ENCODE measurements around the gene TMCO6. TPM values are rescaled to one million over a fixed set of nuclear protein-coding genes. Genes with fewer than 3 reads are reported as not detected.

Gene TMCO6
- total and polyA plus RNA-seq, 2 of the 8 experiments (the other 6 are each of a cell fraction or from before 2014, with no cell fraction given), result 29.0 to 40.9 TPM

Small RNA genes within 50 kb of the gene (microRNA-seq; reads per million reads assigned to microRNA genes)
- 0 to 0.20 reads per million in 2 experiments for gene MIR3655 (ENCODE audit: borderline microRNAs expressed in 2 of 2, borderline number of aligned reads in 2 of 2, borderline replicate concordance in 1 of 2)

Other genes starting within 250 kb of the TMCO6 start
- 101 and 108 TPM in 2 replicates for gene ANKHD1, start 237.6 kb upstream of the TMCO6 start, total RNA-seq (2021; fragmentation: NEBNext Ultra II Directional; extraction: Animal tissue kit (Norgen Biotek cat#: 25700))
- gene ANKHD1, start 237.6 kb upstream of the TMCO6 start, polyA plus RNA-seq (2011; rRNA removed), result 52.0 and 69.9 TPM in 2 replicates
- 8.9 and 11.7 TPM in 2 replicates for gene EIF4EBP3, start 91.8 kb upstream of the TMCO6 start, total RNA-seq (2021; fragmentation: NEBNext Ultra II Directional; extraction: Animal tissue kit (Norgen Biotek cat#: 25700))
- gene EIF4EBP3, start 91.8 kb upstream of the TMCO6 start, polyA plus RNA-seq (2011; rRNA removed), result 11.0 and 11.1 TPM in 2 replicates
- 34.3 and 39.4 TPM in 2 replicates for gene SRA1, start 82.0 kb upstream of the TMCO6 start, total RNA-seq (2021; fragmentation: NEBNext Ultra II Directional; extraction: Animal tissue kit (Norgen Biotek cat#: 25700))
- 26.0 and 27.4 TPM in 2 replicates for gene SRA1, start 82.0 kb upstream of the TMCO6 start, polyA plus RNA-seq (2011; rRNA removed)
- gene APBB3, start 74.9 kb upstream of the TMCO6 start, total RNA-seq (2021; fragmentation: NEBNext Ultra II Directional; extraction: Animal tissue kit (Norgen Biotek cat#: 25700)), result 12.0 and 16.0 TPM in 2 replicates
- 21.9 and 30.0 TPM in 2 replicates for gene APBB3, start 74.9 kb upstream of the TMCO6 start, polyA plus RNA-seq (2011; rRNA removed)
- 78.6 and 81.9 TPM in 2 replicates for gene SLC35A4, start 74.6 kb upstream of the TMCO6 start, total RNA-seq (2021; fragmentation: NEBNext Ultra II Directional; extraction: Animal tissue kit (Norgen Biotek cat#: 25700))
- gene SLC35A4, start 74.6 kb upstream of the TMCO6 start, polyA plus RNA-seq (2011; rRNA removed), result 131 and 133 TPM in 2 replicates
- gene CD14, start 6.3 kb upstream of the TMCO6 start, total RNA-seq (2021; fragmentation: NEBNext Ultra II Directional; extraction: Animal tissue kit (Norgen Biotek cat#: 25700)), result 0.48 TPM in 1 of 2 replicates, not detected in the other
- 0.15 and 0.24 TPM in 2 replicates for gene CD14, start 6.3 kb upstream of the TMCO6 start, polyA plus RNA-seq (2011; rRNA removed)
- 75.2 and 77.1 TPM in 2 replicates for gene NDUFA2, start 8.2 kb downstream of the TMCO6 start, total RNA-seq (2021; fragmentation: NEBNext Ultra II Directional; extraction: Animal tissue kit (Norgen Biotek cat#: 25700))
- gene NDUFA2, start 8.2 kb downstream of the TMCO6 start, polyA plus RNA-seq (2011; rRNA removed), result 146 and 154 TPM in 2 replicates
- gene IK, start 8.4 kb downstream of the TMCO6 start, total RNA-seq (2021; fragmentation: NEBNext Ultra II Directional; extraction: Animal tissue kit (Norgen Biotek cat#: 25700)), result 57.4 and 63.4 TPM in 2 replicates
- 25.3 and 41.7 TPM in 2 replicates for gene IK, start 8.4 kb downstream of the TMCO6 start, polyA plus RNA-seq (2011; rRNA removed)
- gene WDR55, start 25.5 kb downstream of the TMCO6 start, total RNA-seq (2021; fragmentation: NEBNext Ultra II Directional; extraction: Animal tissue kit (Norgen Biotek cat#: 25700)), result 22.7 and 22.8 TPM in 2 replicates
- 15.3 and 19.5 TPM in 2 replicates for gene WDR55, start 25.5 kb downstream of the TMCO6 start, polyA plus RNA-seq (2011; rRNA removed)
- 0.41 and 0.84 TPM in 2 replicates for gene DND1, start 34.1 kb downstream of the TMCO6 start, total RNA-seq (2021; fragmentation: NEBNext Ultra II Directional; extraction: Animal tissue kit (Norgen Biotek cat#: 25700))
- 2.1 and 3.5 TPM in 2 replicates for gene DND1, start 34.1 kb downstream of the TMCO6 start, polyA plus RNA-seq (2011; rRNA removed)
- gene HARS1, start 51.9 kb downstream of the TMCO6 start, total RNA-seq (2021; fragmentation: NEBNext Ultra II Directional; extraction: Animal tissue kit (Norgen Biotek cat#: 25700)), result 55.6 and 56.8 TPM in 2 replicates
- 26.1 and 27.8 TPM in 2 replicates for gene HARS1, start 51.9 kb downstream of the TMCO6 start, polyA plus RNA-seq (2011; rRNA removed)
- gene HARS2, start 52.0 kb downstream of the TMCO6 start, total RNA-seq (2021; fragmentation: NEBNext Ultra II Directional; extraction: Animal tissue kit (Norgen Biotek cat#: 25700)), result 21.4 and 23.1 TPM in 2 replicates
- gene HARS2, start 52.0 kb downstream of the TMCO6 start, polyA plus RNA-seq (2011; rRNA removed), result 12.9 and 16.1 TPM in 2 replicates
- 56.8 and 58.8 TPM in 2 replicates for gene ZMAT2, start 61.0 kb downstream of the TMCO6 start, total RNA-seq (2021; fragmentation: NEBNext Ultra II Directional; extraction: Animal tissue kit (Norgen Biotek cat#: 25700))
- gene ZMAT2, start 61.0 kb downstream of the TMCO6 start, polyA plus RNA-seq (2011; rRNA removed), result 38.9 and 65.9 TPM in 2 replicates
- gene PCDHA1, start 146.7 kb downstream of the TMCO6 start, total RNA-seq (2021; fragmentation: NEBNext Ultra II Directional; extraction: Animal tissue kit (Norgen Biotek cat#: 25700)), result 0.50 and 0.52 TPM in 2 replicates
- 0.23 and 0.52 TPM in 2 replicates for gene PCDHA1, start 146.7 kb downstream of the TMCO6 start, polyA plus RNA-seq (2011; rRNA removed)
- gene PCDHA2, start 155.4 kb downstream of the TMCO6 start, total RNA-seq (2021; fragmentation: NEBNext Ultra II Directional; extraction: Animal tissue kit (Norgen Biotek cat#: 25700)), result 1.9 TPM in 2 replicates
- 0.86 and 1.2 TPM in 2 replicates for gene PCDHA2, start 155.4 kb downstream of the TMCO6 start, polyA plus RNA-seq (2011; rRNA removed)
- 0.67 and 0.80 TPM in 2 replicates for gene PCDHA3, start 161.6 kb downstream of the TMCO6 start, total RNA-seq (2021; fragmentation: NEBNext Ultra II Directional; extraction: Animal tissue kit (Norgen Biotek cat#: 25700))
- 0.48 and 0.61 TPM in 2 replicates for gene PCDHA3, start 161.6 kb downstream of the TMCO6 start, polyA plus RNA-seq (2011; rRNA removed)
- gene PCDHA4, start 167.6 kb downstream of the TMCO6 start, total RNA-seq (2021; fragmentation: NEBNext Ultra II Directional; extraction: Animal tissue kit (Norgen Biotek cat#: 25700)), result 5.3 and 5.7 TPM in 2 replicates
- gene PCDHA4, start 167.6 kb downstream of the TMCO6 start, polyA plus RNA-seq (2011; rRNA removed), result 3.7 and 3.8 TPM in 2 replicates
- gene PCDHA5, start 182.2 kb downstream of the TMCO6 start, total RNA-seq (2021; fragmentation: NEBNext Ultra II Directional; extraction: Animal tissue kit (Norgen Biotek cat#: 25700)), result 0.52 and 0.76 TPM in 2 replicates
- 0.28 and 0.33 TPM in 2 replicates for gene PCDHA5, start 182.2 kb downstream of the TMCO6 start, polyA plus RNA-seq (2011; rRNA removed)
- gene PCDHA6, start 188.5 kb downstream of the TMCO6 start, total RNA-seq (2021; fragmentation: NEBNext Ultra II Directional; extraction: Animal tissue kit (Norgen Biotek cat#: 25700)), result 6.5 and 7.1 TPM in 2 replicates
- 0.50 and 0.71 TPM in 2 replicates for gene PCDHA6, start 188.5 kb downstream of the TMCO6 start, polyA plus RNA-seq (2011; rRNA removed)
- 1.6 and 2.7 TPM in 2 replicates for gene PCDHA7, start 194.8 kb downstream of the TMCO6 start, total RNA-seq (2021; fragmentation: NEBNext Ultra II Directional; extraction: Animal tissue kit (Norgen Biotek cat#: 25700))
- gene PCDHA7, start 194.8 kb downstream of the TMCO6 start, polyA plus RNA-seq (2011; rRNA removed), result 0.86 and 0.89 TPM in 2 replicates
- 0.52 and 0.96 TPM in 2 replicates for gene PCDHA8, start 201.7 kb downstream of the TMCO6 start, total RNA-seq (2021; fragmentation: NEBNext Ultra II Directional; extraction: Animal tissue kit (Norgen Biotek cat#: 25700))
- gene PCDHA8, start 201.7 kb downstream of the TMCO6 start, polyA plus RNA-seq (2011; rRNA removed), result 0.14 and 0.17 TPM in 2 replicates
- gene PCDHA9, start 208.9 kb downstream of the TMCO6 start, total RNA-seq (2021; fragmentation: NEBNext Ultra II Directional; extraction: Animal tissue kit (Norgen Biotek cat#: 25700)), result 0.28 and 0.36 TPM in 2 replicates
- gene PCDHA9, start 208.9 kb downstream of the TMCO6 start, polyA plus RNA-seq (2011; rRNA removed), result 0.12 and 0.17 TPM in 2 replicates
- 5.4 and 5.5 TPM in 2 replicates for gene PCDHA10, start 216.4 kb downstream of the TMCO6 start, total RNA-seq (2021; fragmentation: NEBNext Ultra II Directional; extraction: Animal tissue kit (Norgen Biotek cat#: 25700))
- 2.8 TPM in 2 replicates for gene PCDHA10, start 216.4 kb downstream of the TMCO6 start, polyA plus RNA-seq (2011; rRNA removed)
- gene PCDHA11, start 229.5 kb downstream of the TMCO6 start, total RNA-seq (2021; fragmentation: NEBNext Ultra II Directional; extraction: Animal tissue kit (Norgen Biotek cat#: 25700)), result 6.6 and 6.9 TPM in 2 replicates
- 4.7 and 6.5 TPM in 2 replicates for gene PCDHA11, start 229.5 kb downstream of the TMCO6 start, polyA plus RNA-seq (2011; rRNA removed)
- gene PCDHA12, start 235.9 kb downstream of the TMCO6 start, total RNA-seq (2021; fragmentation: NEBNext Ultra II Directional; extraction: Animal tissue kit (Norgen Biotek cat#: 25700)), result 9.3 and 10.6 TPM in 2 replicates
- gene PCDHA12, start 235.9 kb downstream of the TMCO6 start, polyA plus RNA-seq (2011; rRNA removed), result 4.2 and 5.7 TPM in 2 replicates
- gene PCDHA13, start 242.7 kb downstream of the TMCO6 start, total RNA-seq (2021; fragmentation: NEBNext Ultra II Directional; extraction: Animal tissue kit (Norgen Biotek cat#: 25700)), result 1.1 and 1.2 TPM in 2 replicates
- gene PCDHA13, start 242.7 kb downstream of the TMCO6 start, polyA plus RNA-seq (2011; rRNA removed), result 1.3 and 1.4 TPM in 2 replicates

Data from H1 (cell line).